Esophagus muscularis mucosa (tissue), 4 donors: ENCODE measurements around the gene ZRANB3. TPM values are rescaled to one million over a fixed set of nuclear protein-coding genes. Genes with fewer than 3 reads are reported as not detected.

Source experiments
- DNase-seq: peaks from one replicate; pipeline ENCODE4 v3.0.0-alpha.2; 2017; ENCODE audit errors: extremely low spot score
- H3K27ac ChIP-seq, 4 donors: fragments of 200-600 bp; sonication (generic); replicated peaks in 1 of 4; 1 replicate in 3 of 4; 2 replicates in 1 of 4; pipeline ENCODE4 v1.5.1; 2016 to 2019; ENCODE audit warnings: mild to moderate bottlenecking in 1 of 4
- H3K27me3 ChIP-seq, 4 donors: fragments of 200-600 bp; sonication (generic); one replicate each; pipeline versions ENCODE4 v1.5.1 to v1.6.0; 2016 to 2019
- H3K36me3 ChIP-seq, 4 donors: fragments of 200-600 bp; sonication (generic); one replicate each; pipeline ENCODE4 v1.5.1; 2016 to 2019
- H3K4me1 ChIP-seq, 4 donors: fragments of 200-600 bp; sonication (generic); one replicate each; pipeline ENCODE4 v1.5.1; 2016 to 2019
- H3K4me3 ChIP-seq, 4 donors: fragments of 200-600 bp; sonication (generic); 1 replicate in 2 of 4; 2 replicates in 2 of 4; pipeline ENCODE4 v1.5.1; 2016 to 2019; ENCODE audit warnings: mild to moderate bottlenecking in 4 of 4, moderate library complexity in 1 of 4
- H3K9me3 ChIP-seq, 4 donors: fragments of 200-600 bp; sonication (generic); 1 replicate in 3 of 4; 2 replicates in 1 of 4; pipeline ENCODE4 v1.5.1; 2016 to 2019
- EP300 ChIP-seq: sonication (generic); formaldehyde crosslinking; IDR thresholded peaks from one replicate; pipeline ENCODE4 v1.6.1; 2017; ENCODE audit warnings: antibody characterized with exemption
- POLR2A ChIP-seq: fragments of 450-650 bp; IDR thresholded peaks from one replicate; pipeline ENCODE4 v1.6.1; 2017; ENCODE audit warnings: antibody characterized with exemption, moderate library complexity, mild to moderate bottlenecking, low read depth
- POLR2AphosphoS5 ChIP-seq, 2 donors: sonication (generic); formaldehyde crosslinking; IDR thresholded peaks; one replicate each; pipeline ENCODE4 v1.6.1; 2017; ENCODE audit warnings: antibody characterized with exemption in 2 of 2
- whole genome bisulfite sequencing: methylation state at CpG from one replicate; pipeline ENCODE4 v1.1.5; 2018; 5-methylcytosine and 5-hydroxymethylcytosine counted together
- intact Hi-C: fragments of 100-400 bp; cut with DNase I; formaldehyde crosslinking; loops from one replicate; pipeline ENCODE4 v1.15.1; 2023
- total RNA-seq, 4 donors: library from RNA; depleted of rRNA; stranded (reverse); fragments of >200 nt; gene quantifications; one replicate each; pipeline versions ENCODE4 v1.1.0 to v1.2.1, GENCODE V29; 2016
- TF ChIP-seq, protein P1 (sequence below), 3 experiments: fragments of 200-600 bp in 2 of 3; fragments of 450-650 bp in 1 of 3; sonication (generic) in 2 of 3; IDR thresholded peaks; one replicate each; pipeline ENCODE4 v1.5.1; 2017 to 2019; ENCODE audit warnings: antibody characterized with exemption in 3 of 3, mild to moderate bottlenecking in 2 of 3, moderate library complexity in 1 of 3

The ZRANB3 gene
- 1 to 10 TPM; 1.8 to 4.6 (median 2.9) TPM for total RNA-seq

GRCh38 chr2:135530313-135531230, at the start of gene ZRANB3:
TSS of gene ZRANB3 (minus strand) at chr2:135531218.
- TF ChIP-seq POLR2AphosphoS5 (IDR thresholded peaks at IDR 0.05) (peak; percentile 34 to 35), POLR2A (no peak)
- TF ChIP-seq, protein P1, sequence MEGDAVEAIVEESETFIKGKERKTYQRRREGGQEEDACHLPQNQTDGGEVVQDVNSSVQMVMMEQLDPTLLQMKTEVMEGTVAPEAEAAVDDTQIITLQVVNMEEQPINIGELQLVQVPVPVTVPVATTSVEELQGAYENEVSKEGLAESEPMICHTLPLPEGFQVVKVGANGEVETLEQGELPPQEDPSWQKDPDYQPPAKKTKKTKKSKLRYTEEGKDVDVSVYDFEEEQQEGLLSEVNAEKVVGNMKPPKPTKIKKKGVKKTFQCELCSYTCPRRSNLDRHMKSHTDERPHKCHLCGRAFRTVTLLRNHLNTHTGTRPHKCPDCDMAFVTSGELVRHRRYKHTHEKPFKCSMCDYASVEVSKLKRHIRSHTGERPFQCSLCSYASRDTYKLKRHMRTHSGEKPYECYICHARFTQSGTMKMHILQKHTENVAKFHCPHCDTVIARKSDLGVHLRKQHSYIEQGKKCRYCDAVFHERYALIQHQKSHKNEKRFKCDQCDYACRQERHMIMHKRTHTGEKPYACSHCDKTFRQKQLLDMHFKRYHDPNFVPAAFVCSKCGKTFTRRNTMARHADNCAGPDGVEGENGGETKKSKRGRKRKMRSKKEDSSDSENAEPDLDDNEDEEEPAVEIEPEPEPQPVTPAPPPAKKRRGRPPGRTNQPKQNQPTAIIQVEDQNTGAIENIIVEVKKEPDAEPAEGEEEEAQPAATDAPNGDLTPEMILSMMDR (IDR thresholded peaks at IDR 0.05), result no peak
- intact Hi-C loops, result loop anchor here (5.0 kb wide), 2 partner anchors 212 to 613 kb away; partner anchors contain the start of genes CCNT2 and UBXN4
- H3K27ac ChIP-seq, result peak within 1 kb of the TSS; percentile 89 to 93 (median 90)
- under 1% methylated on average over 44 of the region's 46 CpGs for WGBS
- peaks cover 6 to 30% (median 22%) of the 10 kb centered on the region in 4 donors for H3K4me1 ChIP-seq
- DNase-seq, result peak; percentile 98
- no peaks in the 10 kb centered on the region for H3K36me3 ChIP-seq
- H3K27me3 ChIP-seq, result no peaks in the 10 kb centered on the region
- H3K4me3 ChIP-seq, result peak within 1 kb of the TSS; percentile 89 to 94 (median 90)
- no peaks in the 10 kb centered on the region for H3K9me3 ChIP-seq

DNA sequence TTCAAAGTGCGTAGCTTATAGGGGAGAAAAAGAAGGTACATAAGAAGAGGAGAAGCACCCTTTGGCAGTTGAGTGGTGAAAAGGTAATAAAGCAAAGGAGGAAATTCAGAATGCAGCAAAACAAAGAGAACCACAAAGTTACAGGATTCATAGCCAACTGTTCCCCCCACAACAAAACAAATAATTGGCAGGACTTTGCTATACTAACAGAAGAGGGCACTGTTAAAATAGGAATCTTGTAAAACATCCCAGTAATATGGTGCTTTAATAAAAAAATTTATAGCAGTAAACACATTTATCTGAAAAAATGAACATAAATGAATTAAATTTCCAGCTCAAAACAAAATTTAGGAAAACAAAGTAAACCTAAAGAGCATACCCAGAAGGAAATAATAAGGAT, 42.6 kb upstream of the ZRANB3 start:
- Histone ChIP-seq H3K4me1 (no peaks in the 10 kb centered on the region), H3K27ac (no peak overlapping the region), H3K27me3 (no peaks in the 10 kb centered on the region), H3K9me3 (no peaks in the 10 kb centered on the region), H3K36me3 (peaks cover 0 to 16% (median 10%) of the 10 kb centered on the region in 4 donors), H3K4me3 (no peak overlapping the region)
- intact Hi-C loops, result no loop called here
- TF ChIP-seq, protein P1 (IDR thresholded peaks at IDR 0.05), result no peak
- TF ChIP-seq POLR2AphosphoS5 (IDR thresholded peaks at IDR 0.05), result no peak
- TF ChIP-seq EP300, result no peak
- TF ChIP-seq POLR2A, result no peak
- no peak for DNase-seq
- WGBS, result 90% methylated on average over 1 of the region's 1 CpG

GRCh38 chr2:135570884-135571283, 39.9 kb upstream of the ZRANB3 start:
- Histone ChIP-seq H3K4me1 (no peaks in the 10 kb centered on the region), H3K27me3 (no peaks in the 10 kb centered on the region), H3K9me3 (no peaks in the 10 kb centered on the region), H3K27ac (no peak overlapping the region), H3K36me3 (peaks cover 0 to 19% (median 12%) of the 10 kb centered on the region in 4 donors), H3K4me3 (no peak overlapping the region)
- no peak for DNase-seq
- WGBS, result 87% methylated on average over 2 of the region's 2 CpGs
- TF ChIP-seq POLR2A (no peak), EP300 (no peak), POLR2AphosphoS5 (IDR thresholded peaks at IDR 0.05) (no peak)
- TF ChIP-seq, protein P1 (IDR thresholded peaks at IDR 0.05), result no peak
- intact Hi-C loops, result no loop called here

- H3K9me3 ChIP-seq, result no peaks in the 10 kb centered on the region
- TF ChIP-seq POLR2A (no peak), POLR2AphosphoS5 (IDR thresholded peaks at IDR 0.05) (no peak), EP300 (no peak)
- TF ChIP-seq, protein P1 (IDR thresholded peaks at IDR 0.05), result no peak
- no peaks in the 10 kb centered on the region for H3K27me3 ChIP-seq
- WGBS, result 100% methylated on average over 4 of the region's 4 CpGs
- H3K4me3 ChIP-seq, result no peak overlapping the region
- no peak overlapping the region for H3K27ac ChIP-seq
- H3K36me3 ChIP-seq, result peaks cover 0 to 5% (median 2%) of the 10 kb centered on the region in 4 donors
- DNase-seq, result no peak
- intact Hi-C loops, result no loop called here
- no peaks in the 10 kb centered on the region for H3K4me1 ChIP-seq
Observed at GRCh38 chr2:135563793-135564192, 32.8 kb upstream of the ZRANB3 start.
